NCI-H1930 (cell line): ENCODE data around the gene STXBP4.
"Not testable (repeated sequence)": the region's sequence is repeated elsewhere in the genome, so short reads cannot be mapped to it uniquely, and the experiment has no call there.

Experiments
- DNase-seq, 2 experiments: peaks; one replicate each; lab custom pipeline; 2025; lab: John Stamatoyannopoulos, UW

STXBP4 gene

GRCh38 chr17:55057184-55057583 lies 88.6 kb downstream of the STXBP4 start:
- no peak for DNase-seq

DNA sequence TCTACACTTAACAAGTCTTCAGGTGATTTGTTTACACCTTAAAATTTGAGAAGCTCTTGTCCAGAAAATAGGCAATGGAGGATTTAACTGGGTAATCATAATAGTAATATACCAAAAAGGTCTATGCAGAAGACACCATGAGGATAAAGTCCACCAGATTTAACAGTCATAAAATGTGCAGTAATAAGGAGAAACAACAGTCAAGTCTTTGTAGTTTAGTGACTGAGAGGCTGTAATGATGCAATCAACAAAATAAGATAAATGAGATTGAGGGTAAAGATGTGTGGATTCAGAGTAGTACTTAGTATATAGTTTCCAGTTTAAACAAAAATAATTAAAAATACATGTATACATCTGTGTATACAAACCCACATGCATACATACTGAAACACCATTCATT lies 91.2 kb downstream of the STXBP4 start:
- DNase-seq, result no peak

GRCh38 chr17:55062921-55063320 lies 94.4 kb downstream of the STXBP4 start:
- DNase-seq, result no peak

GRCh38 chr17:55063885-55064874 lies 95.6 kb downstream of the STXBP4 start:
- DNase-seq, result no peak

GRCh38 chr17:55067697-55068439 lies 99.3 kb downstream of the STXBP4 start:
- no peak for DNase-seq

DNA sequence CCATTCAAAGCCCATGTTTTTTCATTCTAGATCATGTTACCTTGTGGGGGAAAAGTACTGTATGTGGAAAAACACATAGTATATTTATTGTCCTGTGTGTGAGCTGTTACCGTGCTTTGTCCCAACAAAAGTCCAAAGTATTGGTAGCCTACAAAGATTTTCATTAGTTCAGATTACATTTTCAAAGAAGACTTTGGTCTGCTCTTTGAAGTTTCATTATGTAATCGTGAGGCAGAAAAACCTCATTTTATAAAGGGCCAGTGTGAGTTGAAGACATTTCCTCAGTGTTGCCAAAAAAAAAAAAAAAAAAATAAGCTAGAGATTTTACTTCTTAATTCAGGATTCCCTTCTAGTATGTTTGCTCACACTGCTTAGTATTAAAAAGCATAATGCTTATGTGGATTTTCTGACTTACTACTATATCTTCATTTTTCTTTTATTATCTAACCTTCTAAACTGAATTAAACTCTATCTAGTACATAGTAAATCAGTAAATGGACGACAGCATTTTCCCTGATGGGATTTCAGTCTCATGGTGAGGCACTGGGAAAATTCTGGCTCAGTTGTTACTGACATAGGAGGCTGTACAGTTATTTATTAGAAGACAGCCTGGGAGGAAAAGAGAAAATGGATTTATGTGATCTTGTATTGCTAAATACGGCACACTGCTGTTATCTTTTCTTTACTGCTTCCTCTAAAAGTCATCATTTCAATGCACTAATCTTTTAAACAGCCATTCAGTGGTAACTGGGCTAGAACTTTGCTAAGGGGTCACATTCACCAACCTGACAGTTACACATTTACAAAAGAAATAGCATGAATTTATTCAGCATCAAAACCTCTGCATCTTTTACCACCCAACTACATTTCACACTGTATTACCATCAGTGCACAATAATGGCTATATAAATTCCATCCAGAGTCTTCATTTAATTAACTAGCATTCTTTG lies 100.6 kb downstream of the STXBP4 start:
- DNase-seq, result no peak

GRCh38 chr17:55069983-55070529 lies 101.5 kb downstream of the STXBP4 start:
- no peak for DNase-seq

- no peak for DNase-seq
Measured at GRCh38 chr17:55072898-55073297, 104.3 kb downstream of the STXBP4 start.

GRCh38 chr17:55073467-55073866 lies 104.9 kb downstream of the STXBP4 start:
- not testable (repeated sequence) for DNase-seq

- no peak for DNase-seq
Measured at GRCh38 chr17:55081559-55081958, 113.0 kb downstream of the STXBP4 start.

DNA sequence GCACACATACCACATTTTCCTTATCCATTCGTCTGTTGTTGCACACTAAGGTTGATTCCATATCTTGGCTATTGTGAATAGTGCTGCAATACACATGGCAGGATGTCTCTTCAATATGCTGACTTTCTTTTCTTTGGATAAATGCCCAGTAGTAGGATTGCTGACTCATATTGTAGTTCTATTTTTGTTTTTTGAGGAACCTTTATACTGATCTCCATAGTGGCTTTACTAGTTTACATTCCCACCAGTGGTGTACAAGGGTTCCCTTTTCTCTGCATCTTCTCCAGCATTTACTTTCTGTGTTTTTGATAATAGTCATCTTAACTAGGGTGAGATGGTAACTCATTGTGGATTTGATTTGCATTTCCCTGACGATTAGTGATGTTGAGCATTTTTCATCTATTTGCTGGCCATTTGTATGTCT lies 118.1 kb downstream of the STXBP4 start:
- no peak for DNase-seq

DNA sequence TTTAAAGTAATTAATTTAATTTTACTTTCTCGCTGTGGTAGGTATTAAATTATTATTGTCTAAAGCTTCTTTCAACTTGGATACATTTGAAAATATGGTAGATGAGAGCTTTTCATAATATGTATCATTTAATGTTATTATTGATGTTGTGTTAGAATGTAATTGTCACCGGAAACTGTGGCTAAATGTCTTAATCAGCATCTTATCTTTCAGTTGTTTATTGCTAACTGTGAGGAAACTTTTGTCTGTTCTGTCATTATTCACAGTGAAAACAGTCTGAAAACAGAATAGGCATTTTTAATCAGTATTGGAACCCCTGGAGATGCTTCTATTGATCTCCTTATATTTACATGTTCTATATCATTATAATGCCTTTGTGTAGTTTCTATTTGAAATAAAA lies 120.7 kb downstream of the STXBP4 start:
- no peak for DNase-seq

GRCh38 chr17:55090079-55090492 lies 121.5 kb downstream of the STXBP4 start:
- DNase-seq, result no peak

GRCh38 chr17:55093353-55093752 lies 124.8 kb downstream of the STXBP4 start:
- DNase-seq, result no peak

DNA sequence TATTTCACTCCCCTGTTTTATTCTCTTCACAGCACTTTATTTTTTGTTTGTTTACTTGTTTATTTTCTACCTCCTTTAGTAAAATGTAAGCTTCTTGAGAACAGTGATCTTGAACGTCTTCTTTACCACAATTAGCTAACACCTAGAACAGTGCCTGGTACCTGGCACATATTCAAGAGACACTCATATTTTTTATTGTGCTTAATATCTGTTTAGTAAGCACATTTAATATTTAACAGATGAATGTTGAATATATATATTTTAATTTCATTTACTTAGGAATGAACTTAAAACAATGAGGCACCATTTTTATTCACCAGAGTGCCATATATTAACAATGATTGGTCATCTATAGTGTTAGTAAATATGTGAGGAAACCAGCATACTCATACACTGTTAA lies 130.2 kb downstream of the STXBP4 start:
- no peak for DNase-seq

- no peak for DNase-seq
Measured at GRCh38 chr17:55110521-55110920, 142.0 kb downstream of the STXBP4 start.

- DNase-seq, result no peak
Measured at GRCh38 chr17:55114283-55114682, 145.7 kb downstream of the STXBP4 start.

DNA sequence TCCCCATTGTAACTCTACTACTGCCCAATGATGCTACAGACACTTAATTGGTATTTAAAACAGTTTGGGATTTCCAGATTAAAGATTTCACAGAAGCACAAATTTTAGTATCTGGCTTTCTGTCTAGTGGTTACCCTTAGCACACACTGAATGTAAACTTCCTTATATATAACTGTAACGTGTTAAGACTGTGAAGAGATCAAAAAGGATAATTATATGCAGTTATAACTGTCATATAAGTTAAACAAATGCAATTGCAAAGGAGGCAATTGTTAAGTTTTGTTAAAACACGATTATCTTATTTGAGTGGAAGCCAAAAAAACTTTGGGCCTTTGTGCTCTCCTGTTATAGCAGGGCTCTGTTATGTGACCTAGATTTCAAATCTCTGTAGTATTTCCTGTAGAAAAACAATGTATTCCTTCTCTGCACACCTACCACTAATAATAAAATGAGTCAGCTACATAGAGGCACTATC lies 147.9 kb downstream of the STXBP4 start:
- no peak for DNase-seq

DNA sequence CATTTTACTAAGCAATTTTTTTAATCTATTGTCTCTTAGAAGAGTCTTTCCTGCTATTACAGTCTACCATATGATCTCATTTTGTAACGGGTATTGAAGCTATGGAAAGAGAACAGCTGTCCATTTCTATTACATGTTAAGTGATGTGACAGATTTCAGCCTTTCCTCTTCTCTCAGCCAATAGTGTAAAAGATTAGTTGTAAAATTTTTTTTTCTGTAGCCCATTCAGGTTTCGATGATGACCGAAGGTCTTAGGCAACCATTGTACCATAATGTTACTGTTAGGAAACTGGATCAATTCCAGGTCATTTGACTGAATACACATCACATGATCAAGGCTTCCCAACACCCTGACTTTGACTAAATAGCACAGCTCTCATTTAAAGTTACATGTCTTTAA lies 148.6 kb downstream of the STXBP4 start:
- DNase-seq, result no peak

DNA sequence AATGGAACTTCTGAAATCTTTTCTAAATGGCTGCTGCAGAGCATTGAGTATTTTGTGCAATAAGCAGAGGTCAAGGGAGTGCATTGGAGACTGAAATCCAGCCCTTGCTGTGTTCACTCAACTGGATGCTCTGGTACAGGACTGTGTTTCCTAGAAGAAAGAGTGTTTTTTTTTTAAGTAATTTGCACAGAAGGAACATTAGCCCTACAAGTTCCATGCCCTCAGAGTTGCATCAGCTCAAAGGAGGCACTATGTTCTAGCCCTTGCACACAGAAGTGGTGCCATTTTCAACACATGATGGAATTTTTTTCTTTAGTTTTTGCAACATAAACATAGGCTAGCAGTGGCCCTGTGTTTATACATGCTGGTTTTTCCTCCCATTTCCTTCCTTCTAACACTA lies 152.1 kb downstream of the STXBP4 start:
- DNase-seq, result no peak

- DNase-seq, result no peak
Measured at GRCh38 chr17:55121268-55121667, 152.7 kb downstream of the STXBP4 start.
